ENCODE measurements around the gene RNASE12.
"Not testable (repeated sequence)": the region's sequence is repeated elsewhere in the genome, so short reads cannot be mapped to it uniquely, and the experiment has no call there.

Gene RNASE12

GRCh38 chr14:20578784-20579502 is 12.2 kb downstream of the RNASE12 start:
- Histone ChIP-seq H3K36me3 (no peaks in the 10 kb centered on the region), H3K4me3 (ENCODE audit: low read depth, low read length) (no peak overlapping the region), H3K27me3 (ENCODE audit: insufficient read depth, low read depth, severe bottlenecking) (peaks cover 58% of the 10 kb centered on the region), H3K27ac (no peak overlapping the region), H3K9me3 (ENCODE audit: severe bottlenecking) (no peaks in the 10 kb centered on the region)
- TF ChIP-seq CTCF (IDR thresholded peaks at IDR 0.05; ENCODE audit: low read depth, low read length), result no peak
- no peak for DNase-seq

- no peak overlapping the region for H3K4me3 ChIP-seq (ENCODE audit: low read depth, low read length)
Observed at GRCh38 chr14:20578325-20578724, 12.9 kb downstream of the RNASE12 start.

GRCh38 chr14:20572382-20572990 is 18.7 kb downstream of the RNASE12 start:
- H3K27ac ChIP-seq; H3K36me3 ChIP-seq; H3K4me3 ChIP-seq (ENCODE audit: low read depth, low read length); H3K9me3 ChIP-seq (ENCODE audit: severe bottlenecking); DNase-seq: not testable (repeated sequence)
- peaks cover 31% of the 10 kb centered on the region for H3K27me3 ChIP-seq (ENCODE audit: insufficient read depth, low read depth, severe bottlenecking)

More at GRCh38 chr14:20578325-20578724, 12.9 kb downstream of the RNASE12 start:
- no peak for DNase-seq
- H3K36me3 ChIP-seq, result no peaks in the 10 kb centered on the region
- H3K27ac ChIP-seq, result no peak overlapping the region
- TF ChIP-seq CTCF (IDR thresholded peaks at IDR 0.05; ENCODE audit: low read depth, low read length), result no peak
- H3K27me3 ChIP-seq (ENCODE audit: insufficient read depth, low read depth, severe bottlenecking), result peaks cover 57% of the 10 kb centered on the region
- no peaks in the 10 kb centered on the region for H3K9me3 ChIP-seq (ENCODE audit: severe bottlenecking)

GRCh38 chr14:20570720-20571119 is 20.5 kb downstream of the RNASE12 start:
- H3K27ac ChIP-seq; H3K4me3 ChIP-seq (ENCODE audit: low read depth, low read length); DNase-seq; H3K9me3 ChIP-seq (ENCODE audit: severe bottlenecking); H3K36me3 ChIP-seq: not testable (repeated sequence)
- peaks cover 40% of the 10 kb centered on the region for H3K27me3 ChIP-seq (ENCODE audit: insufficient read depth, low read depth, severe bottlenecking)

GRCh38 chr14:20569865-20570264 is 21.3 kb downstream of the RNASE12 start:
- not testable (repeated sequence) for H3K27ac ChIP-seq; H3K36me3 ChIP-seq; H3K4me3 ChIP-seq (ENCODE audit: low read depth, low read length); H3K9me3 ChIP-seq (ENCODE audit: severe bottlenecking); DNase-seq
- H3K27me3 ChIP-seq (ENCODE audit: insufficient read depth, low read depth, severe bottlenecking), result peaks cover 39% of the 10 kb centered on the region

- Histone ChIP-seq H3K36me3 (no peaks in the 10 kb centered on the region), H3K27ac (no peak overlapping the region), H3K9me3 (ENCODE audit: severe bottlenecking) (peaks cover 4% of the 10 kb centered on the region), H3K27me3 (ENCODE audit: insufficient read depth, low read depth, severe bottlenecking) (peaks cover 38% of the 10 kb centered on the region), H3K4me3 (ENCODE audit: low read depth, low read length) (no peak overlapping the region)
- no peak for DNase-seq
- no peak for TF ChIP-seq CTCF (IDR thresholded peaks at IDR 0.05; ENCODE audit: low read depth, low read length)
Observed at GRCh38 chr14:20569066-20569465, 22.1 kb downstream of the RNASE12 start.

- no peak for TF ChIP-seq CTCF (IDR thresholded peaks at IDR 0.05; ENCODE audit: low read depth, low read length)
Observed at GRCh38 chr14:20568393-20568792, 22.8 kb downstream of the RNASE12 start.

GRCh38 chr14:20567199-20567598 is 24.0 kb downstream of the RNASE12 start:
- not testable (repeated sequence) for H3K9me3 ChIP-seq (ENCODE audit: severe bottlenecking); DNase-seq; H3K27ac ChIP-seq; H3K36me3 ChIP-seq; H3K4me3 ChIP-seq (ENCODE audit: low read depth, low read length)
- H3K27me3 ChIP-seq (ENCODE audit: insufficient read depth, low read depth, severe bottlenecking), result peaks cover 37% of the 10 kb centered on the region

More at GRCh38 chr14:20568393-20568792, 22.8 kb downstream of the RNASE12 start:
- H3K36me3 ChIP-seq, result no peaks in the 10 kb centered on the region
- H3K27ac ChIP-seq, result no peak overlapping the region
- no peak overlapping the region for H3K4me3 ChIP-seq (ENCODE audit: low read depth, low read length)
- DNase-seq, result no peak
- H3K9me3 ChIP-seq (ENCODE audit: severe bottlenecking), result peaks cover 4% of the 10 kb centered on the region
- peaks cover 32% of the 10 kb centered on the region for H3K27me3 ChIP-seq (ENCODE audit: insufficient read depth, low read depth, severe bottlenecking)

All from WERI-Rb-1 (cell line).